Karpas-422 (cell line): ENCODE results near the gene GPRIN3. TPM values are rescaled to one million over a fixed set of nuclear protein-coding genes. Genes with fewer than 3 reads are reported as not detected.

Source experiments
- DNase-seq: peaks from one replicate; pipeline ENCODE4 v3.0.0-alpha.2; 2015
- H2AFZ ChIP-seq: fragments of 200-600 bp; sonication (generic); 2 replicates; pipeline ENCODE4 v1.6.1; 2014; ENCODE audit warnings: antibody characterized with exemption, low read length, mixed read lengths
- H3K27ac ChIP-seq: fragments of 200-600 bp; sonication (generic); 2 replicates; pipeline ENCODE4 v1.5.1; 2014; ENCODE audit warnings: mild to moderate bottlenecking, low read length, moderate library complexity
- H3K27me3 ChIP-seq: fragments of 200-600 bp; sonication (generic); 2 replicates; pipeline ENCODE4 v1.6.1; 2014; ENCODE audit warnings: low read length, mixed read lengths
- H3K36me3 ChIP-seq: fragments of 200-600 bp; sonication (generic); 2 replicates; pipeline ENCODE4 v1.6.1; 2014; ENCODE audit warnings: low read length, mixed read lengths; ENCODE audit not compliant: insufficient read depth
- H3K4me1 ChIP-seq: fragments of 200-600 bp; sonication (generic); 2 replicates; pipeline ENCODE4 v1.6.1; 2014; ENCODE audit warnings: mild to moderate bottlenecking, low read length, mixed read lengths
- H3K4me2 ChIP-seq: fragments of 200-600 bp; sonication (generic); 2 replicates; pipeline ENCODE4 v1.6.1; 2014; ENCODE audit warnings: low read length, low read depth, mild to moderate bottlenecking; ENCODE audit not compliant: poor library complexity, severe bottlenecking
- H3K4me3 ChIP-seq: fragments of 200-600 bp; sonication (generic); 2 replicates; pipeline ENCODE4 v1.5.1; 2014; ENCODE audit warnings: mild to moderate bottlenecking, antibody characterized with exemption, low read length, mixed read lengths
- H3K79me2 ChIP-seq: fragments of 200-600 bp; sonication (generic); 2 replicates; pipeline ENCODE4 v1.6.1; 2014; ENCODE audit warnings: mild to moderate bottlenecking, low read length, mixed read lengths
- H3K9ac ChIP-seq: fragments of 200-600 bp; sonication (generic); 2 replicates; pipeline ENCODE4 v1.6.0; 2014; ENCODE audit warnings: low read length
- H3K9me2 ChIP-seq: fragments of 200-600 bp; sonication (generic), shearing (Covaris generic); replicated peaks from 2 replicates; pipeline ENCODE4 v1.6.0; 2014; ENCODE audit warnings: mild to moderate bottlenecking, low read length, moderate library complexity; ENCODE audit not compliant: insufficient read depth
- H3K9me3 ChIP-seq: fragments of 300-700, 200-600 bp; sonication (generic); 2 replicates; pipeline ENCODE4 v1.6.1; 2014; ENCODE audit warnings: low read length, mixed read lengths
- H4K20me1 ChIP-seq: fragments of 200-600 bp; sonication (generic); 2 replicates; pipeline ENCODE4 v1.6.1; 2014; ENCODE audit warnings: mild to moderate bottlenecking, antibody characterized with exemption, low read length, low read depth; ENCODE audit not compliant: insufficient read depth
- total RNA-seq: library from RNA; depleted of rRNA; stranded (reverse); fragments of >200 nt; shearing (Covaris generic); gene quantifications from 2 replicates; pipeline ENCODE4 v1.2.3, GENCODE V29; 2014; ENCODE audit warnings: low replicate concordance

The GPRIN3 gene
- total RNA-seq, 1 experiment from 2014 or later, result 0.63 TPM

DNA sequence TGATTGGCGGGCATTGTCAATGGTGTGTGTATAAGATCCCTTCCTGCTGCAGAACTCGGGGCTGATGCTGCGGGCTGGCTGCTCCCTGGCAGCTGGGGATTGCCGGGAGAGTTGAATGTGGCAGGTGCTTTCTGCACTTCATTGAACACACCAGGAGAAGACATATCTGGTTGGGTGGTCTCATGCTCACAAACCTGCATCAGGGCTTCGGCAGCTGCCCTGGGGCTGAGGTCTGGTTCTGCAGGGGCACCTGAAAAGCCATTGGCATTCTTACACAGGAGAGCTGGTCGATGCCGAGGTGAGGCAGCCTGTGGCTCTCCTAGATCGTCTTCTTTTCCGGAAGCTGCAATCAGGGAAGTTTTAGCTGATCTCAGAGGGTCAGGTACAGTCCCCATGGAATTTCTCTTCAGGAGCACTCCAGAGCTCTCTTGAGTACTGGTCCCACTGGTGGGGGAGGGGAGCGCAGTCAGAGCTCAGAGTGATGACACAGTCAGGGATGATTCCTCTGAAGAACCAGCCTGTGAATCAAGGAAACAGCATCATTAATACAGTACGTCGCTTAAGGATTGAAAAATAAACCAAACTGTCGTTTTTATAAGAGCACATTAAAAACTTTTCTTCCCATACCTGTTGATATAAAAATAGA lies 57.8 kb downstream of the GPRIN3 start:
- Histone ChIP-seq H3K9me2 (no peaks in the 10 kb centered on the region), H3K4me1 (peaks cover 6% of the 10 kb centered on the region), H3K79me2 (no peaks in the 10 kb centered on the region), H3K27me3 (no peaks in the 10 kb centered on the region), H3K9ac (no peak overlapping the region), H2AFZ (no peak overlapping the region), H3K9me3 (no peaks in the 10 kb centered on the region), H3K36me3 (no peaks in the 10 kb centered on the region), H4K20me1 (no peaks in the 10 kb centered on the region), H3K4me2 (no peak overlapping the region), H3K27ac (no peak overlapping the region), H3K4me3 (no peak overlapping the region)
- no peak for DNase-seq

DNA sequence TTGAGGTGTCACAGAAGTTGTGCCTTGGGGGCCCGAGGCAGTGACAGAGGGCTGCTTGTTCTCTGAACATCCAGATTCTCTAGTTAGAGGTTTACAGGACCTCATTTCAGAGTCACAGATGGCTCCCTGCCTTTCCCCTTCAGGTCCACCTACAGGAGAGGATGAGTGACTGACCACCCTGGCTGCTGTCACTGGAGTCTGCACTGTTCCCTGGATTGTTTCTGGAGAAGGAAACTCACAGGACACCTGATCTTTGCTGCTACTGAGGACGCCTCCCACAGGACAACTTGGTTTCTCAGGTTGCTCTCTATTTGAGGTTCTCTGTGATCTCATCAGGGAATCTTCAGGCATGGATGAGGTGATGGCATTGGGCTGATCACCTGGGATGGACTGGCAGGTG lies 58.3 kb downstream of the GPRIN3 start:
- H3K4me3 ChIP-seq, result no peak overlapping the region
- H3K79me2 ChIP-seq, result no peaks in the 10 kb centered on the region
- no peak for DNase-seq
- H3K4me2 ChIP-seq, result no peak overlapping the region
- H2AFZ ChIP-seq, result no peak overlapping the region
- no peaks in the 10 kb centered on the region for H4K20me1 ChIP-seq
- no peaks in the 10 kb centered on the region for H3K9me2 ChIP-seq
- H3K9me3 ChIP-seq, result no peaks in the 10 kb centered on the region
- H3K36me3 ChIP-seq, result no peaks in the 10 kb centered on the region
- no peaks in the 10 kb centered on the region for H3K27me3 ChIP-seq
- H3K27ac ChIP-seq, result no peak overlapping the region
- no peak overlapping the region for H3K9ac ChIP-seq
- H3K4me1 ChIP-seq, result peaks cover 6% of the 10 kb centered on the region

DNA sequence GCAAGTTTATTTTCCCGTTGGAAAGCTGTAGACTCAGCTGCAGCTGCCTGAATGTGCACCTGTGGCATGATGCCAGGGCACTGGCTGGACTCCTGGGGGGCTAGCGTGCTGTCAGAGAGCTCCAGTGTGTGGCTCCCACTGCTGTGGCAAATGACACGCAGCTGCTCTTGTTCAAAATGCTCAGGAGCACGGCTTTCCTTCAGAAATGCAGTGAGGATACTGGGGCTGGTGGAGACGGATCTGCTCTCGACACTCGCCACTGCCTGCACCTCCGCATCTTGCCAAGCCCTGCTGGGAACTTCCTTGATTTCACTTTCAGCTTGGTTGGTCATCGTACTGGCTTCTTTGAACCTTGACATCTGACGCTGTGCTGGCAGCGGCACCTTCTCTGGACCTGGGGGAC lies 58.7 kb downstream of the GPRIN3 start:
- Histone ChIP-seq H3K36me3 (no peaks in the 10 kb centered on the region), H3K4me1 (peaks cover 6% of the 10 kb centered on the region), H3K4me2 (no peak overlapping the region), H2AFZ (no peak overlapping the region), H3K9me3 (no peaks in the 10 kb centered on the region), H3K9me2 (no peaks in the 10 kb centered on the region), H3K79me2 (no peaks in the 10 kb centered on the region), H3K27ac (no peak overlapping the region), H3K27me3 (no peaks in the 10 kb centered on the region), H3K4me3 (no peak overlapping the region), H3K9ac (no peak overlapping the region), H4K20me1 (no peaks in the 10 kb centered on the region)
- DNase-seq, result no peak

DNA sequence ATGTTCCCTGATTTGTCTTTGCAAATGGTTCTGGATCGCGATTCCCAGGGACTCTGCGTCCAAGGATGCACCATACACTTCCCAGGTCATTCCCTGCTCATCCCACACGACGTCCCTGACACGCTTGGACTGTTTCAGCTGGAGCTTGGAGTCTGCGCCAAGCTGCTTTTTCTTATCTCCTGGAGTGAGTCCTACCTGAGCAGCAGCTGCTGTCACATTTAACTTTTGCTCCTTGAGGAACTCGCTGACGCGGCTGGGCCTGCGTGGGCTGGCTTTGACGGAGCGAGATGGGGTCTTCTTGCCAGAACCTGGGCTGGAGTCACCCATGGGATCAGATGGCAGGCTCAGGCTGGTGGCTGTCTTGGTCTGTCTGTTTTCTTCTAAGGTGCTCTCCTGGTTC lies 59.6 kb downstream of the GPRIN3 start:
- no peak for DNase-seq
- Histone ChIP-seq H3K9me2 (no peaks in the 10 kb centered on the region), H3K79me2 (no peaks in the 10 kb centered on the region), H3K4me2 (no peak overlapping the region), H4K20me1 (no peaks in the 10 kb centered on the region), H2AFZ (no peak overlapping the region), H3K36me3 (no peaks in the 10 kb centered on the region), H3K9ac (no peak overlapping the region), H3K4me1 (peaks cover 6% of the 10 kb centered on the region), H3K9me3 (no peaks in the 10 kb centered on the region), H3K27me3 (no peaks in the 10 kb centered on the region), H3K4me3 (no peak overlapping the region), H3K27ac (no peak overlapping the region)

DNA sequence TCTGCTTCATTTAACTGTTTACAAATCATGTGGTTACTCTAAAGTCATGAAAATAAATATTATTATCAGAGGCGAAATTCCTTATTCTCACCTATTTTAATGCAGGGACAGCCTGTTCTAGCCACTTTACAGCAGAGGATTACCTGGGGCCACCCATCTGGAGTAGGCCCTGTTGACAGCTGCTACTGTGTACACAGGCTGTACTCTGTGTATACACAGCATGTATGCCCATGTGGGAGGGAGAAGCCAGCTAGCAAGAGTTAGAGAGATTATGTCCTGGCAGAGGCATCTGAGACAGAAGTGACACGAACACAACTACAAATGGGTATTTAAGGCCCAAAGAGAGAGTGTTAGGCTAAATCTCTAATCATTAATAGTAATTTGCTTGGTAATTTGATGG lies 62.1 kb downstream of the GPRIN3 start:
- no peaks in the 10 kb centered on the region for H3K79me2 ChIP-seq
- no peak overlapping the region for H3K9ac ChIP-seq
- no peak overlapping the region for H2AFZ ChIP-seq
- H3K4me2 ChIP-seq, result no peak overlapping the region
- no peak overlapping the region for H3K4me3 ChIP-seq
- H3K9me3 ChIP-seq, result no peaks in the 10 kb centered on the region
- H3K4me1 ChIP-seq, result peaks cover 6% of the 10 kb centered on the region
- DNase-seq, result no peak
- H3K36me3 ChIP-seq, result no peaks in the 10 kb centered on the region
- no peaks in the 10 kb centered on the region for H3K27me3 ChIP-seq
- H3K27ac ChIP-seq, result no peak overlapping the region
- no peaks in the 10 kb centered on the region for H3K9me2 ChIP-seq
- no peaks in the 10 kb centered on the region for H4K20me1 ChIP-seq

DNA sequence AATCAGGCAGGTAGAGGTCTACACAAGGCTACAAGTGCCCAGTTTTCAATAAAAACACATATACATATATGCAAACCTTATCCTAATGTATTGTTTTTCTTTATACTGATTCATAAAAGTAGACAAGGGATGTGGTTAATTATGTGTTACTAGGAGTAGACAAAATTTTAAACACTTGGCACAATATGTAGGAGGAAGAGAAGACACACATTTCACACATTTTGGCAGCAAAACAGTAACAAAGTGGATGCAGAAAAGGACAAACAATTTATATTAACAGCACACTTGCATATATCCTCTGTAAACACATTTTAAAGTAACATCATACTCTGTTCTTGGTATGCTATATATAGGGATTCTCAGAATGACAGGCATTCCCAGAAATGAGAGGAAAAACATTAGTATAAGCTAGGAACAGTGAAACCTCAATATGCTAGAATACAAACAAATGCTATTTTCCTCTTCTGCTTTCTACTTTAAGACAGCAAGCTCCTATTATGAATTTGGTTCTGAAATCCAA lies 63.8 kb downstream of the GPRIN3 start:
- H3K9me2 ChIP-seq, result no peaks in the 10 kb centered on the region
- DNase-seq, result no peak
- H3K9ac ChIP-seq, result no peak overlapping the region
- H3K27me3 ChIP-seq, result no peaks in the 10 kb centered on the region
- no peaks in the 10 kb centered on the region for H3K79me2 ChIP-seq
- no peak overlapping the region for H3K27ac ChIP-seq
- H3K4me1 ChIP-seq, result peaks cover 6% of the 10 kb centered on the region
- no peaks in the 10 kb centered on the region for H3K9me3 ChIP-seq
- H3K36me3 ChIP-seq, result no peaks in the 10 kb centered on the region
- no peak overlapping the region for H3K4me3 ChIP-seq
- no peak overlapping the region for H2AFZ ChIP-seq
- no peak overlapping the region for H3K4me2 ChIP-seq
- H4K20me1 ChIP-seq, result no peaks in the 10 kb centered on the region

DNA sequence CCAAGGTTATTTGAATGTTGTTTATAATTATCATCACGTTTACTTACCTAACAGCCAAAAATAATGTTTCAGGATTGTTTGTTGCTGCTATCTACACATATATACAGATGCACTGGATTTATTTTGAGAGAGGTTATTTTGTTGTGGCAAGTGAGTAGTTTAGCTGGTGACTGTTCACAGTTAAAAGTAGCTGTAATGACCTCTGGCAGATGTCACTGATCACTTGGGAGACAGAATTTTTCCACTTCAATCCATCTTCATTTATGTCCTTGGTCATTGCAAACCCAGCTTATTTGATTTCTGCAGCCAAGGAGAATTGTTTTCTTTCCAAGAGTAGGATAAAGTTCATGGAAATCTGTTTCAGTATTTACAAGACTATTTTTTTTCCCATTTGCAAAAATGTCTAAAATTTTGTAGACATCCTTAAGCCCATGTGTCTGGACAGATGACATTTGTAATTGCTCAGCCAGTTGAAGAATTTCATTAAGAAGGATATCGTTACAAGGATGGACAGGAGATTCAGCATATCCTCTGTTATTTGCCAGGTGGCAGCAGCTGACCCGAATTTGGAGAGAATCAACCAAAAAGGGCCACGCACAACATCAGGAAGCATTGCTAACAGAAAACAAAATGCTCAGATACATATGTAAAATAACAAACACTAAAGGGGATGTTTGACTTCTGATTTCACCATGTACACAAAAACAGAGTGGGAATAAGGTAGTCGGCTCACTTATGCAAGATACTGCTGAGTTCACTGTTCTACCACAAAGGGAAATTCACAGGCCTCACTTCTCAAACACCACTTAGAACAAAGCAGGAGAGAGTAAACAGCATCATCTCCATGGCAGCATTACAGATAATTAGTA lies 64.5 kb downstream of the GPRIN3 start:
- H3K9ac ChIP-seq, result no peak overlapping the region
- no peak overlapping the region for H3K4me3 ChIP-seq
- no peaks in the 10 kb centered on the region for H3K27me3 ChIP-seq
- no peak overlapping the region for H2AFZ ChIP-seq
- no peaks in the 10 kb centered on the region for H4K20me1 ChIP-seq
- H3K4me2 ChIP-seq, result no peak overlapping the region
- no peaks in the 10 kb centered on the region for H3K36me3 ChIP-seq
- H3K9me2 ChIP-seq, result no peaks in the 10 kb centered on the region
- H3K4me1 ChIP-seq, result peaks cover 6% of the 10 kb centered on the region
- H3K27ac ChIP-seq, result no peak overlapping the region
- no peaks in the 10 kb centered on the region for H3K9me3 ChIP-seq
- H3K79me2 ChIP-seq, result no peaks in the 10 kb centered on the region
- DNase-seq, result no peak

DNA sequence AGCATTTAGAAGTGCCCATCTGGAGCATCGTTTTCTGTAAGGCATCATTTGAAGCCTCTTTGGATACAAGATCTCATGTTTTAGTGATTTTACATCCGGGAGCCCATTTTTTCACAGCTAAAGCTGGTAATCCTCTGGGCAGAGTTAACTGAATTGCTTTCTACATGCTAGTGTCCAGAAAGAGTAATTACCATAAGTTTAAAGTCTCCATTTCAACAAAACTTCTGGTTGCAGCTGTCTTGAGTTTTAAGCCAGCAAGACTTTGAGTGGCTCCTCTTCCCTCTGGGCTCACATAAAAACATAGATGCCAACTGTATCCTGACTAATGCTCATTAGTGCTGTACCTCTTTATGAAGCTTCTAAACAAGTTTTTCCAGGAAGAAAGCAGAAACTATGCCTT lies 65.4 kb downstream of the GPRIN3 start:
- H3K4me2 ChIP-seq, result no peak overlapping the region
- no peak overlapping the region for H3K9ac ChIP-seq
- peaks cover 6% of the 10 kb centered on the region for H3K4me1 ChIP-seq
- no peak for DNase-seq
- H3K4me3 ChIP-seq, result no peak overlapping the region
- H3K27me3 ChIP-seq, result no peaks in the 10 kb centered on the region
- H3K9me3 ChIP-seq, result no peaks in the 10 kb centered on the region
- no peak overlapping the region for H2AFZ ChIP-seq
- no peaks in the 10 kb centered on the region for H3K9me2 ChIP-seq
- no peaks in the 10 kb centered on the region for H4K20me1 ChIP-seq
- H3K27ac ChIP-seq, result no peak overlapping the region
- no peaks in the 10 kb centered on the region for H3K36me3 ChIP-seq
- H3K79me2 ChIP-seq, result no peaks in the 10 kb centered on the region
